Caco-2 (cell line): ENCODE results near the gene TAS1R3. TPM values are rescaled to one million over a fixed set of nuclear protein-coding genes. Genes with fewer than 3 reads are reported as not detected.

Source experiments
- BruUV-seq: library from RNA; stranded (reverse); fragments of 400-500 nt; replicated peaks from 2 replicates; lab custom pipeline; 2021; lab: Mats Ljungman, UMichigan
- CTCF ChIA-PET: fragments of 300-600 bp; sonication (Branson Sonifier 250); formaldehyde crosslinking; loops from one replicate; lab custom pipeline; 2022; ENCODE audit warnings: antibody characterized with exemption; lab: Charles Lee
- POLR2A ChIA-PET: fragments of 300-600 bp; sonication (Branson Sonifier 250); formaldehyde crosslinking; loops from one replicate; lab custom pipeline; 2022; ENCODE audit warnings: antibody characterized with exemption; lab: Charles Lee
- DNase-seq, 2 experiments: peaks; one replicate each; pipeline versions ENCODE4 v3.0.0 to v3.0.0-alpha.2; 2020 to 2022
- H3K27me3 ChIP-seq: replicated peaks from 2 replicates; pipeline ENCODE4 v1.6.0; 2011; ENCODE audit warnings: low read length; ENCODE audit not compliant: control insufficient read depth, insufficient read depth
- H3K36me3 ChIP-seq: 2 replicates; pipeline ENCODE4 v1.5.1; 2011; ENCODE audit warnings: low read length; ENCODE audit not compliant: control insufficient read depth, insufficient read depth
- H3K4me1 ChIP-seq: fragments of 250-450 bp; sonication (Bioruptor Pico); 2 replicates; pipeline ENCODE4 v1.5.1; 2020; ENCODE audit warnings: mild to moderate bottlenecking
- H3K4me3 ChIP-seq: 2 replicates; pipeline ENCODE4 v1.5.1; 2011; ENCODE audit warnings: low read depth, mild to moderate bottlenecking, control low read depth, low read length
- H3K9me3 ChIP-seq: fragments of 250-450 bp; sonication (Bioruptor Pico); 2 replicates; pipeline ENCODE4 v1.5.1; 2020; ENCODE audit warnings: mild to moderate bottlenecking, moderate library complexity
- H3K27ac Mint-ChIP-seq: one replicate; pipeline ENCODE4 v1.8.0; 2022; ENCODE audit warnings: mixed read lengths; ENCODE audit not compliant: unreplicated experiment
- H3K27me3 Mint-ChIP-seq: one replicate; pipeline ENCODE4 v1.8.0; 2022; ENCODE audit warnings: mixed read lengths; ENCODE audit not compliant: insufficient read depth, unreplicated experiment
- H3K36me3 Mint-ChIP-seq: one replicate; pipeline ENCODE4 v1.8.0; 2022; ENCODE audit warnings: mild to moderate bottlenecking, mixed read lengths; ENCODE audit not compliant: insufficient read depth, unreplicated experiment
- H3K4me1 Mint-ChIP-seq: one replicate; pipeline ENCODE4 v1.8.0; 2022; ENCODE audit warnings: low read depth, mixed read lengths; ENCODE audit not compliant: unreplicated experiment
- H3K4me3 Mint-ChIP-seq: one replicate; pipeline ENCODE4 v1.8.0; 2022; ENCODE audit warnings: mild to moderate bottlenecking, moderate library complexity, mixed read lengths; ENCODE audit not compliant: unreplicated experiment
- H3K9me3 Mint-ChIP-seq: one replicate; pipeline ENCODE4 v1.8.0; 2022; ENCODE audit warnings: mixed read lengths; ENCODE audit not compliant: unreplicated experiment
- intact Hi-C: fragments of 100-400 bp; cut with micrococcal nuclease; formaldehyde crosslinking; loops from one replicate; pipeline ENCODE4 v1.10.0; 2022; ENCODE audit not compliant: unreplicated experiment
- total RNA-seq: library from RNA; stranded (reverse); gene quantifications from 2 replicates; pipeline ENCODE4 v1.2.3, GENCODE V29; 2022
- TF ChIP-seq, protein P1 (sequence below), 2 experiments: fragments of 200-600 bp in 1 of 2; IDR thresholded peaks; 1 replicate in 1 of 2; 2 replicates in 1 of 2; pipeline versions ENCODE4 v1.5.1 to v1.8.0; 2011 to 2022; ENCODE audit warnings: antibody characterized with exemption in 1 of 2, control low read depth in 1 of 2, inconsistent platforms in 1 of 2, low read depth in 1 of 2, low read length in 1 of 2, mild to moderate bottlenecking in 1 of 2, moderate library complexity in 1 of 2; ENCODE audit not compliant: insufficient read depth in 1 of 2, severe bottlenecking in 1 of 2, unreplicated experiment in 1 of 2

TAS1R3 gene
- total RNA-seq, 1 experiment from 2014 or later, result 0.29 TPM

DNA sequence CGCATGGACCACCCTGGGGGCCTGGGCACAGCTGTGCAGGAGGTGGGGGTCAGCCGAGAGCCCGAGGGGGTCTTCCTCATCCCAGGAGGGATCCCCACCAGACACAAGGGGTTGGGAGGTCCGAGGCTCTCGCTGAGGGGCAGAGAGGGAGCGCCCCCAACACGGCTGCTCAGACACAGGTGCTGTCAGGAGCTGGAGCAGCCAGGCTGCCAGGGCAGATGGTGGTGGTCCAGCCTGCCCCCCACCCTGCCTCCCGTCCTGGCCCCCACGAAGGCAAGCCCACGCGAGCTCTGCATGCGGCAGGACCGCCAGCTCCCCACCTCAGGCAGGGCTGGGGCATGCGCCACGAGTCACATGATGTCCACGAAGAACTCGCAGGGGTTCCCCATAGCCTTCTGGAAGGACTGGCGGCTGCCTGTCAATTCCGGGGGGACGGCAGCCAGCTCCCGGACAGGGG is 4.7 kb downstream of the TAS1R3 start:
- ChIA-PET CTCF (no interaction called here), POLR2A (no interaction called here)
- H3K4me1 ChIP-seq, result no peaks in the 10 kb centered on the region

DNA sequence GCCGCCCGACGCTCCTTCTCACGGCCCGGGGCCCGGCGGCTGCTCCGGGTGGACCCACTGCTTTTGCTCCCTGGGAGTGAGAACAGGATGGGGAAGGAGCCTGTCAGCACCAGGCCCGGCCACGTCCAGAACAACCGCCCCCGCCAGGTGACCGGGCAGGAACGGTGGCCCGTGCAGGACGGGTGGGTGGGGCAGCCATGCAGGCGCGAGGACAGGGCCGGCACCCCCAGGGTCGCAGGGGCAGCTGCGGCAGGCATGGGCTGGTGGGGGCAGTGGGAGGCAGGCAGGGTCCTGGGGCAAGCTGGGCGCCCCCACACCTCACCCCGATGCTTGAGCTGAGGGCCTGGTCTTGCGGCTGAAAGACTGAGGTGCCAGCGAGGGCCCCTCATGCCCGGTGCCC is 5.4 kb downstream of the TAS1R3 start:
- no peak for DNase-seq
- no peaks in the 10 kb centered on the region for H3K27me3 ChIP-seq
- Mint-ChIP-seq H3K36me3 (peaks cover 49% of the 10 kb centered on the region), H3K9me3 (no peaks in the 10 kb centered on the region), H3K4me1 (no peaks in the 10 kb centered on the region), H3K27me3 (no peaks in the 10 kb centered on the region), H3K4me3 (no peak overlapping the region), H3K27ac (no peak overlapping the region)
- intact Hi-C loops, result no loop called here
- CTCF ChIA-PET, result no interaction called here
- TF ChIP-seq, protein P1, sequence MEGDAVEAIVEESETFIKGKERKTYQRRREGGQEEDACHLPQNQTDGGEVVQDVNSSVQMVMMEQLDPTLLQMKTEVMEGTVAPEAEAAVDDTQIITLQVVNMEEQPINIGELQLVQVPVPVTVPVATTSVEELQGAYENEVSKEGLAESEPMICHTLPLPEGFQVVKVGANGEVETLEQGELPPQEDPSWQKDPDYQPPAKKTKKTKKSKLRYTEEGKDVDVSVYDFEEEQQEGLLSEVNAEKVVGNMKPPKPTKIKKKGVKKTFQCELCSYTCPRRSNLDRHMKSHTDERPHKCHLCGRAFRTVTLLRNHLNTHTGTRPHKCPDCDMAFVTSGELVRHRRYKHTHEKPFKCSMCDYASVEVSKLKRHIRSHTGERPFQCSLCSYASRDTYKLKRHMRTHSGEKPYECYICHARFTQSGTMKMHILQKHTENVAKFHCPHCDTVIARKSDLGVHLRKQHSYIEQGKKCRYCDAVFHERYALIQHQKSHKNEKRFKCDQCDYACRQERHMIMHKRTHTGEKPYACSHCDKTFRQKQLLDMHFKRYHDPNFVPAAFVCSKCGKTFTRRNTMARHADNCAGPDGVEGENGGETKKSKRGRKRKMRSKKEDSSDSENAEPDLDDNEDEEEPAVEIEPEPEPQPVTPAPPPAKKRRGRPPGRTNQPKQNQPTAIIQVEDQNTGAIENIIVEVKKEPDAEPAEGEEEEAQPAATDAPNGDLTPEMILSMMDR (IDR thresholded peaks at IDR 0.05; ENCODE audit: insufficient read depth in 1 of 2, low read depth in 1 of 2, low read length in 1 of 2, severe bottlenecking in 1 of 2, unreplicated experiment in 1 of 2), result no peak
- H3K9me3 ChIP-seq, result no peaks in the 10 kb centered on the region
- H3K4me3 ChIP-seq, result no peak overlapping the region
- no peaks in the 10 kb centered on the region for H3K4me1 ChIP-seq
- POLR2A ChIA-PET, result no interaction called here
- no peaks in the 10 kb centered on the region; the same call in 1 of the 2 replicates for H3K36me3 ChIP-seq
- no TSS peak for BruUV-seq

More for the DNA sequence above, 4.7 kb downstream of the TAS1R3 start:
- DNase-seq, result no peak
- H3K9me3 Mint-ChIP-seq, result no peaks in the 10 kb centered on the region
- H3K27me3 Mint-ChIP-seq, result no peaks in the 10 kb centered on the region
- TF ChIP-seq, protein P1 (IDR thresholded peaks at IDR 0.05; ENCODE audit: insufficient read depth in 1 of 2, low read depth in 1 of 2, low read length in 1 of 2, severe bottlenecking in 1 of 2, unreplicated experiment in 1 of 2), result no peak
- no peak overlapping the region for H3K27ac Mint-ChIP-seq
- no peak overlapping the region for H3K4me3 Mint-ChIP-seq
- intact Hi-C loops, result no loop called here
- no peaks in the 10 kb centered on the region for H3K36me3 ChIP-seq
- no TSS peak for BruUV-seq
- no peak overlapping the region for H3K4me3 ChIP-seq
- H3K27me3 ChIP-seq, result no peaks in the 10 kb centered on the region
- peaks cover 49% of the 10 kb centered on the region for H3K36me3 Mint-ChIP-seq
- H3K4me1 Mint-ChIP-seq, result no peaks in the 10 kb centered on the region
- H3K9me3 ChIP-seq, result no peaks in the 10 kb centered on the region

DNA sequence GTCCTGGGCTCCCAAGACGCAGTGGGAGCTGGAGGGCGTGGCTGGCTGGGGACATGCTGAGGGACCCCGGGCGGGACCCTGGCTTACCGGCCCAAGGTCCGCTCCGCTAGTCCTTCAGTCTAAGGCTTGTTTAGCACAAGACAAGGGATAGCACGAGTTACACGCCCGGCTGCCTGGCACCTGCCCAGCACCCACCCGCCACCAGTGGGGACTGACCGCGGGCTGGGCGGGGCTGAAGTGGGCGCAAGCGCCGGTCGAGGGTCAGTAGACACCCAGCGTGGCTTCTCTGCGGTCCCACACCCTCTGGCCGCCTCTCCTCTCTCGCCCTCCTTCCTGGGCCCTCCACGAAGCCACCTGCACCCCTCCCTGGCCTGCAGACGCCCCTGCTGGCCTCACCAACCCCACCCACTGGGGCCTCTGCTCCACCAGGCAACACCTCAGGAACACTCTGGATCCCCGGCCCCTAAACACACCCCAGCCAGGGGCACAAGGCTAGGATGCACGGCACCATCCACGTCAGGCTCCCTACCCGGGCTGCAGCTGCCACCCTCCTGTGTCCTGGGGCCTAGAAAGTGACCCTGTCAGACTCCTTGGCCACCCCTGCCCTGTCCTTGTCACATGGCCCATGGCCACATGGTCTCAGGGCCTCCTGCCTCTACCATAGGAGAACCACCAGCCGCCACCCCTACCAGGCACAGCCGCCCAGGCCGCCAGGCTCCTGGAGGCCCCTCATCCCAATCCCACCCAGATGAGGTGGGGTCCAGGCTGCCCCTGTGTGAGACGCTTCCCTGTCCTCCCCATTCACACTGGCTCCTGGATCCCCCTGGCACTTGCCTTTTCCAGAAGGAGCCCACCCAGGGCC is 6.1 kb downstream of the TAS1R3 start:
- no peaks in the 10 kb centered on the region; the same call in 1 of the 2 replicates for H3K36me3 ChIP-seq
- no peaks in the 10 kb centered on the region for H3K9me3 ChIP-seq
- H3K4me1 Mint-ChIP-seq, result no peaks in the 10 kb centered on the region
- no peak overlapping the region for H3K4me3 Mint-ChIP-seq
- H3K4me3 ChIP-seq, result no peak overlapping the region
- CTCF ChIA-PET, result no interaction called here
- no peaks in the 10 kb centered on the region for H3K27me3 Mint-ChIP-seq
- POLR2A ChIA-PET, result no interaction called here
- no peak overlapping the region for H3K27ac Mint-ChIP-seq
- TF ChIP-seq, protein P1 (IDR thresholded peaks at IDR 0.05; ENCODE audit: insufficient read depth in 1 of 2, low read depth in 1 of 2, low read length in 1 of 2, severe bottlenecking in 1 of 2, unreplicated experiment in 1 of 2), result no peak
- H3K9me3 Mint-ChIP-seq, result no peaks in the 10 kb centered on the region
- no peak for DNase-seq
- BruUV-seq, result no TSS peak
- intact Hi-C loops, result no loop called here
- H3K27me3 ChIP-seq, result no peaks in the 10 kb centered on the region
- peaks cover 43% of the 10 kb centered on the region for H3K36me3 Mint-ChIP-seq
- no peaks in the 10 kb centered on the region for H3K4me1 ChIP-seq
